ENCODE data around the gene REG4.

- TF ChIP-seq, protein P1, sequence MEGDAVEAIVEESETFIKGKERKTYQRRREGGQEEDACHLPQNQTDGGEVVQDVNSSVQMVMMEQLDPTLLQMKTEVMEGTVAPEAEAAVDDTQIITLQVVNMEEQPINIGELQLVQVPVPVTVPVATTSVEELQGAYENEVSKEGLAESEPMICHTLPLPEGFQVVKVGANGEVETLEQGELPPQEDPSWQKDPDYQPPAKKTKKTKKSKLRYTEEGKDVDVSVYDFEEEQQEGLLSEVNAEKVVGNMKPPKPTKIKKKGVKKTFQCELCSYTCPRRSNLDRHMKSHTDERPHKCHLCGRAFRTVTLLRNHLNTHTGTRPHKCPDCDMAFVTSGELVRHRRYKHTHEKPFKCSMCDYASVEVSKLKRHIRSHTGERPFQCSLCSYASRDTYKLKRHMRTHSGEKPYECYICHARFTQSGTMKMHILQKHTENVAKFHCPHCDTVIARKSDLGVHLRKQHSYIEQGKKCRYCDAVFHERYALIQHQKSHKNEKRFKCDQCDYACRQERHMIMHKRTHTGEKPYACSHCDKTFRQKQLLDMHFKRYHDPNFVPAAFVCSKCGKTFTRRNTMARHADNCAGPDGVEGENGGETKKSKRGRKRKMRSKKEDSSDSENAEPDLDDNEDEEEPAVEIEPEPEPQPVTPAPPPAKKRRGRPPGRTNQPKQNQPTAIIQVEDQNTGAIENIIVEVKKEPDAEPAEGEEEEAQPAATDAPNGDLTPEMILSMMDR (IDR thresholded peaks at IDR 0.05; ENCODE audit: poor library complexity, severe bottlenecking) = no peak
- TF ChIP-seq REST (IDR thresholded peaks at IDR 0.05; ENCODE audit: borderline replicate concordance) (no peak), RAD21 (conservative IDR thresholded peaks at IDR 0.05) (no peak), SMC3 (conservative IDR thresholded peaks at IDR 0.05; ENCODE audit: poor library complexity) (no peak), TAF1 (IDR thresholded peaks at IDR 0.05; ENCODE audit: low read depth) (no peak), EP300 (conservative IDR thresholded peaks at IDR 0.05; ENCODE audit: poor library complexity, severe bottlenecking) (no peak), POLR2AphosphoS5 (IDR thresholded peaks at IDR 0.05) (no peak), EZH2 (IDR thresholded peaks at IDR 0.05; ENCODE audit: borderline replicate concordance, insufficient read depth, low read length, poor library complexity, severe bottlenecking) (no peak)
These were observed 23.5 kb downstream of the REG4 start for GRCh38 chr1:119787776-119788175.
